PFSK-1 (cell line): ENCODE results near the gene TSPAN4.

ENCODE experiments used
- SIN3A ChIP-seq: IDR thresholded peaks from 2 replicates; pipeline ENCODE4 v1.6.1; 2012; ENCODE audit warnings: mild to moderate bottlenecking, low read length, moderate library complexity, borderline replicate concordance; ENCODE audit not compliant: insufficient read depth
- TAF1 ChIP-seq: IDR thresholded peaks from 2 replicates; pipeline ENCODE4 v1.6.1; 2012; ENCODE audit warnings: low read length, control low read depth, borderline replicate concordance; ENCODE audit not compliant: insufficient read depth

GRCh38 chr11:812390-812789 lies 30.3 kb upstream of the TSPAN4 start:
- TF ChIP-seq SIN3A (no peak), TAF1 (no peak)
